WI38 (cell line): ENCODE results near the gene TMEM185B.

Experiments
- H3K4me3 ChIP-seq: 2 replicates; pipeline ENCODE4 v1.5.1; 2011; ENCODE audit warnings: low read depth, mild to moderate bottlenecking, control low read depth, low read length
- TF ChIP-seq, protein P1 (sequence below): IDR thresholded peaks from 2 replicates; pipeline ENCODE4 v1.5.1; 2012; ENCODE audit warnings: low read depth, mild to moderate bottlenecking, control low read depth, low read length

The TMEM185B gene

DNA sequence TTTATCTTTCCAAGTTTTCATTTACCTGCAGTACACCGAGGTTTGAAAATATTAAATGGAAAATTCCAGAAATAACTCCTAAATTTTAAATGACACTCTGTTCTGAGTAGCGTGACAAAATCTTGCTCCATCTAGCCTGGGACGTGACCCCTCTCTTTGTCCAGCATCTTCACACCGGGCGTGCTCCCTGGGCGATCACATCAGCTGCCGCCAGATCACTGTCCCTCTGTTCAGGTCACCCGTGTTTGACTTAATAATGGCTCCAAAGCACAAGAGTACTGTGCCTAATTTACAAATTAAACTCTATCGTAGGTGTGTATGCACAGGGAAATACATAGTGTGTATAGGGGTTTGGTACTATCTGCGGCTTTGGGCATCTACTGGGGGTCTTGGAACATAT is 6.1 kb upstream of the TMEM185B start:
- TF ChIP-seq, protein P1, sequence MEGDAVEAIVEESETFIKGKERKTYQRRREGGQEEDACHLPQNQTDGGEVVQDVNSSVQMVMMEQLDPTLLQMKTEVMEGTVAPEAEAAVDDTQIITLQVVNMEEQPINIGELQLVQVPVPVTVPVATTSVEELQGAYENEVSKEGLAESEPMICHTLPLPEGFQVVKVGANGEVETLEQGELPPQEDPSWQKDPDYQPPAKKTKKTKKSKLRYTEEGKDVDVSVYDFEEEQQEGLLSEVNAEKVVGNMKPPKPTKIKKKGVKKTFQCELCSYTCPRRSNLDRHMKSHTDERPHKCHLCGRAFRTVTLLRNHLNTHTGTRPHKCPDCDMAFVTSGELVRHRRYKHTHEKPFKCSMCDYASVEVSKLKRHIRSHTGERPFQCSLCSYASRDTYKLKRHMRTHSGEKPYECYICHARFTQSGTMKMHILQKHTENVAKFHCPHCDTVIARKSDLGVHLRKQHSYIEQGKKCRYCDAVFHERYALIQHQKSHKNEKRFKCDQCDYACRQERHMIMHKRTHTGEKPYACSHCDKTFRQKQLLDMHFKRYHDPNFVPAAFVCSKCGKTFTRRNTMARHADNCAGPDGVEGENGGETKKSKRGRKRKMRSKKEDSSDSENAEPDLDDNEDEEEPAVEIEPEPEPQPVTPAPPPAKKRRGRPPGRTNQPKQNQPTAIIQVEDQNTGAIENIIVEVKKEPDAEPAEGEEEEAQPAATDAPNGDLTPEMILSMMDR, result no peak
- no peak overlapping the region for H3K4me3 ChIP-seq

DNA sequence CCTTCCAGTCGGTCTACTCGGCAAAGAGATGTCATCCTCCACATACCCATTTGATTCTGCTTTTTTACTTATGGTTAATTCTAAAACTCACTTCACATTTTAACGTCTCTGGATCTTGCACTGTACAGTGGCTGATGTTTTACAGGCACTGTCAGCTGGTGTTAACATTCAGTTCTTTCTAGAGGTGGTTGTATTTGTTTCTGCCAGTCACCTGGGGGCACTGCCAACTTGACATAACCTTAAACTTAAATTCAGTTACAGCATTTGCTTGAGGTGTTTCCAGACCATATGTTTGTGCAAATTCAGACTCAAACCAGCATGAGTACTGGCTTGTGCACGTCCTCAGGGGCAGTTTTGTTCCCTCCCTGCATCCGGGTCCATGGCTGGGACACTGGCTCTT is 5.3 kb upstream of the TMEM185B start:
- no peak overlapping the region for H3K4me3 ChIP-seq
- TF ChIP-seq, protein P1, result no peak

DNA sequence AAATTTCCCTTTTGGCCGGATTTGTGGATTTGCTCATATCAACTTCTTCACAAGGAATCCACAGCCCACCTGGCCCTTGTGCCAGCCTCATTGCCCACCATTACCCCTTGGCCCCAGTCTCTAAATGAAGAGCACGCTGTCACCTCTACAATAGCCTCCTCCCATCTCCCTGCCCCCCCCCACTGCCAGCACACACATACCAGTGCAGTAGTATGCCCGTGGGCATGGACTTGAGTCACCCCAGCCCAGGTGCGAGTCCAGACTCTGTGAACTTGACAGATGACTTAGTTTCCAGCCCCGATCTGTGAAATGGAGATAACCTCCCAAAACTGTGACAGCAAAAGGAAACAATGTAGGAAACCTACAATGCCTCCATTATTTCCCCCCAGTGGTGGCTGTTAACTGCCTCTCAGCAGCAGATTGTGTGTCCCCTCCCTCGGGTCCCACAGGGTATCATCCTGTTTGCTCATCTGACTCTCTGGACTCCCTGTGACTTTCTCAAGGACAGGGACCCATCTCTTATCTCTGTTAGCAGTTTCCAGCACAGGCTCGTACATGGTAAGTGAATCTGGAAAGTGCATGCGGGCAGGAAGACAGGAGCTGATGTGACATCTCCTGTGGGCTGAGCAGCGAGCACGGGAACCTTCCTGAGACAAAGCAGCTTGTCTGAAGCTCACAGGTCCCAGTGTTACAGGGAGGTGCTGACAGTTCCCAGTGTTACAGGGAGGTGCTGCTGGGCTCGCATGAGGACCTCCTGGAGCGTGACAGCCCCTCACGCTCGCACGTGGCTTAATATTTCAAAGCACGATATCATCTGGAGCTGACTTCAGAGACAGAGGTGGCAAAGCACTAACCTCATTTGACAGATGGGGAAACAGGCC is 4.2 kb upstream of the TMEM185B start:
- TF ChIP-seq, protein P1, result no peak
- H3K4me3 ChIP-seq, result no peak overlapping the region

DNA sequence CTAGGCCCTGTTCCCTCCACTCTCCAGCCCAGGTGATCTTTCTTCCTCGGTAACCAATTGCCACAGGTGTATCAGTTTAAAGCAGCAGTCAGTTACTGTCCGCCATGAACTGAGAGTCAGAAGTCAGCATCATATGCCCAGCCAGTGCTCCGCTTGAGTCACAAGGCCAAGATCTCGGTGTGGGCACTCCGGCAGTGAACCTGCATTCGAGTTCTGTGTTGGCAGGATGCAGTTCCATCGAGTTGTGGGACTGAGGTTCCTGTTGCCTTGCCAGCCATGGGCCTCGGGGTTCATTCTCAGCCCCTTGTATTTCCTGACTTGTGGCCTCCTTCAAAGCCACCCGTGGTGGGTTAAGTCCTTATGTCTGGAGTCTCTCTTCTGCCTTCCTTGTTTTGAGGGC is 3.1 kb upstream of the TMEM185B start:
- TF ChIP-seq, protein P1, result no peak
- H3K4me3 ChIP-seq, result no peak overlapping the region

DNA sequence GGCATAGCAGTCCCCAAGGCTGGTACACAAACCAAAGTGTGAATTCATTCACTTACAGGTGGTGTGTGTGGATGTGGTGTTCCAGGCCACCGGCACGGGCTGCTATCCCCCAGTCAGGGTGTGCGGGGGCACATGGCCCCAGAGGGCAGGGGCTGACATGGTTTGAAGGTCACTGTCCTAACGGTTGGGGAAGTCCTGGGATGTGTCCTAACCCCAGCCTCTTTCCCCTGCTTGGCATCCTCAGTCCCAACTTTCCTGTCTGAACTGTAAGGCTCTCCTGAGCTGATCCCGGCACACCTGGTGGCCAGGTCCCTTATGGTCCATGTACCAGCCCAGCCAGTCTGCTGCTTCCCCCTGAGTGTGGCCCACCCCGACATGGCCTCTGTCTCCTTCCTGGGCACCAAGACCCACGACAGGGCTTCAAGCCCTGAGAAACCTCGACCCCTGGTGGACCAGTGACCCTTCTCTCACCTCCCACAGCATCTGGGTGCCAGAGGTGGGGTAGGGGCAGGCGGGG is 2.4 kb upstream of the TMEM185B start:
- TF ChIP-seq, protein P1, result no peak
- H3K4me3 ChIP-seq, result no peak overlapping the region

DNA sequence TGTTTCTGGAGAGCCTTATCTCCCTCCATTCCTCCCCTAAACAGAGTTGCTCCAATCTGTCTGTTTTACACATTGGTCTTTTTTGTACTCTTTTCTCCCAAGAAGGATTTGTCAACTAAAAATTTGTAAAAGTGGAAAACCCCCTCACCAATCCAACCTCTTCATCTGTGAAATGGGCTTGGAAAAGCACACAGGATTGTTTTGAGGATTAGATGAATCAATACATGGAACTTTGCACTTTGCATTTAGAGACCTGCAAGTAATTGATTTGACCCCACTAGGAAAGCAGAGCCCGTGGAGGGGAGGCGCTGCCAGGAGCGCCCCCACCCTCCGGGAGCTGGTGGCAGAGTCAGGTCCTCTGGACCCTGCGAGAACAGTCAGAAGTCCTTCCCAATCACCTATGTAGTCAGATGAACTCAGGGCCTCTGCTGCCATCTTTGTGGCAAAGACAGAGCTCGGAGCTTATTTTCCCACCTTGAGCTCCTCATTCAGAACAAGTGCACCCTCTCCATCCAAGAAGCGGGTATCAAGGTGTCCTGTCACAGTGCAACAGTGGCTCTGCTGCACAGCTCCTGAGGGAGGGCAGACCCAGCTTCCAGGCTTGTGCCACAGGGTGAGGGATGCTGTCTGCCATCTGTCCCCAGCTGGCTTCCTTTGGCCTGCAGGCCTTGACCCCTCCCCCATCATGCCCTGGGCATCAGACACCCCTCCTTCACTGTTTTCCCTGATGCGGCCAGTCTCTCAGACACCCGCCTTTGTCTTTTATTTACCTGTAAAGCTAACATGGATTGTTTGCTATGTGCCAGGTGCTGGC is 1.7 kb upstream of the TMEM185B start:
- TF ChIP-seq, protein P1, result no peak
- no peak overlapping the region for H3K4me3 ChIP-seq
